Liver (tissue), 9 donors: ENCODE measurements around the gene SMOC1. TPM values are rescaled to one million over a fixed set of nuclear protein-coding genes. Genes with fewer than 3 reads are reported as not detected.

Experiments used
- DNase-seq: peaks from one replicate; pipeline ENCODE4 v3.0.0-alpha.2; 2017; ENCODE audit warnings: low spot score
- H3K27ac ChIP-seq, 2 donors: one replicate each; pipeline ENCODE4 v1.7.0; 2013; ENCODE audit warnings: inconsistent platforms in 2 of 2, low read length in 2 of 2, control low read depth in 1 of 2, low read depth in 1 of 2, mild to moderate bottlenecking in 1 of 2
- H3K27me3 ChIP-seq, 4 donors: one replicate each; pipeline versions ENCODE4 v1.6.1 to v1.7.0; 2013; ENCODE audit warnings: low read length in 3 of 4, inconsistent platforms in 1 of 4, mild to moderate bottlenecking in 1 of 4, moderate library complexity in 1 of 4; ENCODE audit not compliant: control insufficient read depth in 4 of 4, insufficient read depth in 4 of 4
- H3K36me3 ChIP-seq, 4 donors: one replicate each; pipeline versions ENCODE4 v1.6.1 to v1.7.0; 2013; ENCODE audit warnings: low read length in 3 of 4, mild to moderate bottlenecking in 3 of 4, low read depth in 1 of 4, moderate library complexity in 1 of 4; ENCODE audit not compliant: control insufficient read depth in 4 of 4, insufficient read depth in 3 of 4
- H3K4me1 ChIP-seq, 4 donors: one replicate each; pipeline versions ENCODE4 v1.6.1 to v1.7.0; 2013; ENCODE audit warnings: low read length in 3 of 4, mild to moderate bottlenecking in 3 of 4, moderate library complexity in 1 of 4; ENCODE audit not compliant: control insufficient read depth in 4 of 4, insufficient read depth in 4 of 4
- H3K4me3 ChIP-seq, 3 donors: one replicate each; pipeline versions ENCODE4 v1.6.1 to v1.7.0; 2013; ENCODE audit warnings: low read length in 3 of 3, control low read depth in 1 of 3, low read depth in 1 of 3, mild to moderate bottlenecking in 1 of 3
- H3K9ac ChIP-seq, 2 donors: one replicate each; pipeline ENCODE4 v1.7.0; 2013; ENCODE audit warnings: low read length in 2 of 2, mild to moderate bottlenecking in 2 of 2, moderate library complexity in 2 of 2, control low read depth in 1 of 2, low read depth in 1 of 2
- H3K9me3 ChIP-seq, 4 donors: one replicate each; pipeline versions ENCODE4 v1.6.1 to v1.7.0; 2013; ENCODE audit warnings: low read length in 3 of 4; ENCODE audit not compliant: control insufficient read depth in 4 of 4
- CTCF ChIP-seq: fragments of 150-350 bp; IDR thresholded peaks from 2 replicates; pipeline ENCODE4 v1.5.1; 2017; ENCODE audit warnings: improper control_type of control experiment, low read depth, low read length; ENCODE audit not compliant: missing input control
- EGR1 ChIP-seq, 2 donors: IDR thresholded peaks; 2 replicates each; pipeline ENCODE4 v1.6.1; 2016 to 2018; ENCODE audit warnings: antibody characterized with exemption in 2 of 2, low read depth in 2 of 2
- FOXA1 ChIP-seq: IDR thresholded peaks from 2 replicates; pipeline ENCODE4 v1.6.1; 2016; ENCODE audit warnings: antibody characterized with exemption
- FOXA2 ChIP-seq: IDR thresholded peaks from 2 replicates; pipeline ENCODE4 v1.6.1; 2016; ENCODE audit warnings: antibody characterized with exemption
- GABPA ChIP-seq, 2 donors: IDR thresholded peaks in 1 of 2; conservative IDR thresholded peaks in 1 of 2; 2 replicates each; pipeline ENCODE4 v1.6.1; 2016; ENCODE audit warnings: antibody characterized with exemption in 2 of 2, mild to moderate bottlenecking in 1 of 2, moderate library complexity in 1 of 2
- HNF4A ChIP-seq, 2 donors: conservative IDR thresholded peaks; 2 replicates each; pipeline ENCODE4 v1.6.1; 2016; ENCODE audit warnings: antibody characterized with exemption in 2 of 2, mild to moderate bottlenecking in 2 of 2
- HNF4G ChIP-seq: IDR thresholded peaks from 2 replicates; pipeline ENCODE4 v1.6.1; 2016; ENCODE audit warnings: antibody characterized with exemption
- JUND ChIP-seq, 2 donors: IDR thresholded peaks; 2 replicates each; pipeline ENCODE4 v1.6.1; 2016; ENCODE audit warnings: antibody characterized with exemption in 2 of 2
- MAX ChIP-seq: IDR thresholded peaks from 2 replicates; pipeline ENCODE4 v1.6.1; 2016; ENCODE audit warnings: antibody characterized with exemption
- NR2F2 ChIP-seq: IDR thresholded peaks from 2 replicates; pipeline ENCODE4 v1.6.1; 2016; ENCODE audit warnings: antibody characterized with exemption
- RAD21 ChIP-seq, 2 donors: IDR thresholded peaks; 2 replicates each; pipeline ENCODE4 v1.6.1; 2016; ENCODE audit warnings: antibody characterized with exemption in 2 of 2, mild to moderate bottlenecking in 2 of 2
- RXRA ChIP-seq, 2 donors: IDR thresholded peaks; 2 replicates each; pipeline ENCODE4 v1.6.1; 2017 to 2018; ENCODE audit warnings: antibody characterized with exemption in 2 of 2, mild to moderate bottlenecking in 1 of 2
- SP1 ChIP-seq: IDR thresholded peaks from 2 replicates; pipeline ENCODE4 v1.6.1; 2018; ENCODE audit warnings: antibody characterized with exemption, mild to moderate bottlenecking
- TAF1 ChIP-seq: conservative IDR thresholded peaks from 2 replicates; pipeline ENCODE4 v1.6.1; 2016; ENCODE audit warnings: antibody characterized with exemption, mild to moderate bottlenecking
- YY1 ChIP-seq: IDR thresholded peaks from 2 replicates; pipeline ENCODE4 v1.6.1; 2016; ENCODE audit warnings: antibody characterized with exemption, mild to moderate bottlenecking
- WGBS: extraction: QIAGEN DNeasy Blood & Tissue Kit; methylation state at CpG from one replicate; pipeline ENCODE4 v1.1.7; 2013; 5-methylcytosine and 5-hydroxymethylcytosine counted together
- polyA plus RNA-seq, 2 donors: library from polyadenylated mRNA; stranded (reverse) in 1 of 2; unstranded in 1 of 2; fragments of 200-250 nt in 1 of 2; fragments of >200 nt in 1 of 2; fragmentation: Nextera tagmentation in 1 of 2; extraction: Ambion mirVana in 1 of 2; gene quantifications; one replicate each; pipeline versions ENCODE4 v1.2.1 to v1.2.3, GENCODE V29; 2013 to 2015
- total RNA-seq, 2 donors: library from RNA; depleted of rRNA; stranded (reverse); fragments of >200 nt; gene quantifications; one replicate each; pipeline ENCODE4 v1.2.3, GENCODE V29; 2014
- TF ChIP-seq, protein P1 (sequence below): IDR thresholded peaks from 2 replicates; pipeline ENCODE4 v1.6.1; 2016; ENCODE audit warnings: antibody characterized with exemption
- TF ChIP-seq, protein P2 (sequence below): IDR thresholded peaks from 2 replicates; pipeline ENCODE4 v1.6.1; 2016; ENCODE audit warnings: antibody characterized with exemption
- TF ChIP-seq, protein P3 (sequence below): IDR thresholded peaks from 2 replicates; pipeline ENCODE4 v1.6.1; 2016; ENCODE audit warnings: antibody characterized with exemption, mild to moderate bottlenecking
- donor health status: healthy.
- donor health status: healthy.
- donor health status: healthy.
- donor health status: healthy.
- donor health status: healthy.

SMOC1 gene
- total and polyA plus RNA-seq, 4 donors: 11.2 to 43.7 (median 27.4) TPM

- WGBS: 28% methylated on average over 12 of the region's 12 CpGs
- Histone ChIP-seq H3K27me3 (no peaks in the 10 kb centered on the region), H3K36me3 (no peaks in the 10 kb centered on the region), H3K9ac (no peak overlapping the region), H3K4me1 (peaks cover 16 to 74% (median 60%) of the 10 kb centered on the region in 4 donors), H3K9me3 (no peaks in the 10 kb centered on the region), H3K27ac (peak overlapping the region; percentile 19 to 35), H3K4me3 (no peak overlapping the region)
- TF ChIP-seq CTCF (no peak), RXRA (IDR thresholded peaks at IDR 0.05) (peak; percentile 63 to 67), HNF4G (no peak), SP1 (peak; percentile 70), EGR1 (IDR thresholded peaks at IDR 0.05; ENCODE audit: low read depth in 2 of 2) (peak in 1 of 2 donors; percentile 66), YY1 (peak; percentile 61), TAF1 (peak; percentile 77), FOXA1 (peak; percentile 46), FOXA2 (peak; percentile 69), GABPA (IDR thresholded peaks at IDR 0.05 in 1 of 2, conservative IDR thresholded peaks at IDR 0.05 in 1 of 2) (no peak), NR2F2 (no peak), HNF4A (conservative IDR thresholded peaks at IDR 0.05) (peak; percentile 62 to 69), MAX (peak; percentile 71), RAD21 (IDR thresholded peaks at IDR 0.05) (peak; percentile 30 to 66), JUND (IDR thresholded peaks at IDR 0.05) (peak in 1 of 2 donors; percentile 24)
- TF ChIP-seq, protein P1, sequence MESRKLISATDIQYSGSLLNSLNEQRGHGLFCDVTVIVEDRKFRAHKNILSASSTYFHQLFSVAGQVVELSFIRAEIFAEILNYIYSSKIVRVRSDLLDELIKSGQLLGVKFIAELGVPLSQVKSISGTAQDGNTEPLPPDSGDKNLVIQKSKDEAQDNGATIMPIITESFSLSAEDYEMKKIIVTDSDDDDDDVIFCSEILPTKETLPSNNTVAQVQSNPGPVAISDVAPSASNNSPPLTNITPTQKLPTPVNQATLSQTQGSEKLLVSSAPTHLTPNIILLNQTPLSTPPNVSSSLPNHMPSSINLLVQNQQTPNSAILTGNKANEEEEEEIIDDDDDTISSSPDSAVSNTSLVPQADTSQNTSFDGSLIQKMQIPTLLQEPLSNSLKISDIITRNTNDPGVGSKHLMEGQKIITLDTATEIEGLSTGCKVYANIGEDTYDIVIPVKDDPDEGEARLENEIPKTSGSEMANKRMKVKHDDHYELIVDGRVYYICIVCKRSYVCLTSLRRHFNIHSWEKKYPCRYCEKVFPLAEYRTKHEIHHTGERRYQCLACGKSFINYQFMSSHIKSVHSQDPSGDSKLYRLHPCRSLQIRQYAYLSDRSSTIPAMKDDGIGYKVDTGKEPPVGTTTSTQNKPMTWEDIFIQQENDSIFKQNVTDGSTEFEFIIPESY: peak; percentile 21
- TF ChIP-seq, protein P2, sequence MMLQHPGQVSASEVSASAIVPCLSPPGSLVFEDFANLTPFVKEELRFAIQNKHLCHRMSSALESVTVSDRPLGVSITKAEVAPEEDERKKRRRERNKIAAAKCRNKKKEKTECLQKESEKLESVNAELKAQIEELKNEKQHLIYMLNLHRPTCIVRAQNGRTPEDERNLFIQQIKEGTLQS: no peak
- TF ChIP-seq, protein P3, sequence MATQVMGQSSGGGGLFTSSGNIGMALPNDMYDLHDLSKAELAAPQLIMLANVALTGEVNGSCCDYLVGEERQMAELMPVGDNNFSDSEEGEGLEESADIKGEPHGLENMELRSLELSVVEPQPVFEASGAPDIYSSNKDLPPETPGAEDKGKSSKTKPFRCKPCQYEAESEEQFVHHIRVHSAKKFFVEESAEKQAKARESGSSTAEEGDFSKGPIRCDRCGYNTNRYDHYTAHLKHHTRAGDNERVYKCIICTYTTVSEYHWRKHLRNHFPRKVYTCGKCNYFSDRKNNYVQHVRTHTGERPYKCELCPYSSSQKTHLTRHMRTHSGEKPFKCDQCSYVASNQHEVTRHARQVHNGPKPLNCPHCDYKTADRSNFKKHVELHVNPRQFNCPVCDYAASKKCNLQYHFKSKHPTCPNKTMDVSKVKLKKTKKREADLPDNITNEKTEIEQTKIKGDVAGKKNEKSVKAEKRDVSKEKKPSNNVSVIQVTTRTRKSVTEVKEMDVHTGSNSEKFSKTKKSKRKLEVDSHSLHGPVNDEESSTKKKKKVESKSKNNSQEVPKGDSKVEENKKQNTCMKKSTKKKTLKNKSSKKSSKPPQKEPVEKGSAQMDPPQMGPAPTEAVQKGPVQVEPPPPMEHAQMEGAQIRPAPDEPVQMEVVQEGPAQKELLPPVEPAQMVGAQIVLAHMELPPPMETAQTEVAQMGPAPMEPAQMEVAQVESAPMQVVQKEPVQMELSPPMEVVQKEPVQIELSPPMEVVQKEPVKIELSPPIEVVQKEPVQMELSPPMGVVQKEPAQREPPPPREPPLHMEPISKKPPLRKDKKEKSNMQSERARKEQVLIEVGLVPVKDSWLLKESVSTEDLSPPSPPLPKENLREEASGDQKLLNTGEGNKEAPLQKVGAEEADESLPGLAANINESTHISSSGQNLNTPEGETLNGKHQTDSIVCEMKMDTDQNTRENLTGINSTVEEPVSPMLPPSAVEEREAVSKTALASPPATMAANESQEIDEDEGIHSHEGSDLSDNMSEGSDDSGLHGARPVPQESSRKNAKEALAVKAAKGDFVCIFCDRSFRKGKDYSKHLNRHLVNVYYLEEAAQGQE: peak; percentile 56
- DNase-seq: peak; percentile 38
Measured at GRCh38 chr14:69937367-69938081, 58.3 kb downstream of the SMOC1 start.
